ENCODE results near the gene H2AZ1. TPM values are rescaled to one million over a fixed set of nuclear protein-coding genes. Genes with fewer than 3 reads are reported as not detected.

H2AZ1 gene
- total and polyA plus RNA-seq, 2 experiments from 2014 or later: 189 to 454 TPM

GRCh38 chr4:99986792-99987191 lies 36.7 kb upstream of the H2AZ1 start:
- WGBS, 2 experiments (ENCODE audit: low coverage in 1 of 2, low lambda C conversion rate in 2 of 2, missing lambda C conversion rate in 2 of 2): 83% methylated on average over 4 of the region's 4 CpGs
- Histone ChIP-seq H3K36me3 (ENCODE audit: low read depth) (no peaks in the 10 kb centered on the region), H4K20me1 (ENCODE audit: insufficient read depth) (no peaks in the 10 kb centered on the region), H3K9me2 (ENCODE audit: insufficient read depth) (no peaks in the 10 kb centered on the region), H3K27ac (no peak overlapping the region), H2AFZ (no peak overlapping the region), H3F3A (ENCODE audit: insufficient read depth) (no peaks in the 10 kb centered on the region), H3K79me2 (ENCODE audit: insufficient read depth) (no peaks in the 10 kb centered on the region), H3K27me3 (replicated peaks; ENCODE audit: insufficient read depth) (no peaks in the 10 kb centered on the region), H3K4me2 (ENCODE audit: unreplicated experiment) (no peak overlapping the region), H3K4me3 (no peak overlapping the region), H3K9me3 (ENCODE audit: low read depth) (no peaks in the 10 kb centered on the region), H3K9ac (no peak overlapping the region), H3K4me1 (ENCODE audit: insufficient read depth) (no peaks in the 10 kb centered on the region)
- in situ Hi-C loops (cut with MboI): no loop called here
- TF ChIP-seq EZH2phosphoT487 (IDR thresholded peaks at IDR 0.05; ENCODE audit: insufficient read depth, low read depth) (no peak), EZH2 (IDR thresholded peaks at IDR 0.05; ENCODE audit: insufficient read depth, poor library complexity, severe bottlenecking) (no peak)
- DNase-seq: no peak

GRCh38 chr4:99983289-99983943 lies 33.3 kb upstream of the H2AZ1 start:
- in situ Hi-C loops (cut with MboI): no loop called here
- Histone ChIP-seq H3F3A (ENCODE audit: insufficient read depth) (peaks cover 19% of the 10 kb centered on the region), H3K27me3 (replicated peaks; ENCODE audit: insufficient read depth) (no peaks in the 10 kb centered on the region), H4K20me1 (ENCODE audit: insufficient read depth) (no peaks in the 10 kb centered on the region), H3K4me1 (ENCODE audit: insufficient read depth) (peaks cover 10% of the 10 kb centered on the region), H3K36me3 (ENCODE audit: low read depth) (no peaks in the 10 kb centered on the region), H3K79me2 (ENCODE audit: insufficient read depth) (no peaks in the 10 kb centered on the region), H3K27ac (no peak overlapping the region), H3K9ac (no peak overlapping the region), H3K9me3 (ENCODE audit: low read depth) (no peaks in the 10 kb centered on the region), H3K4me3 (no peak overlapping the region), H3K4me2 (ENCODE audit: unreplicated experiment) (no peak overlapping the region), H2AFZ (no peak overlapping the region), H3K9me2 (ENCODE audit: insufficient read depth) (no peaks in the 10 kb centered on the region)
- no peak for DNase-seq
- WGBS, 2 experiments (ENCODE audit: low coverage in 1 of 2, low lambda C conversion rate in 2 of 2, missing lambda C conversion rate in 2 of 2): 64 to 66% methylated on average over 4 of the region's 4 CpGs
- TF ChIP-seq EZH2 (IDR thresholded peaks at IDR 0.05; ENCODE audit: insufficient read depth, poor library complexity, severe bottlenecking): no peak
- no peak for TF ChIP-seq EZH2phosphoT487 (IDR thresholded peaks at IDR 0.05; ENCODE audit: insufficient read depth, low read depth)

- Histone ChIP-seq H3K4me3 (no peak overlapping the region), H3K36me3 (ENCODE audit: low read depth) (no peaks in the 10 kb centered on the region), H3F3A (ENCODE audit: insufficient read depth) (peaks cover 19% of the 10 kb centered on the region), H3K27ac (no peak overlapping the region), H3K27me3 (replicated peaks; ENCODE audit: insufficient read depth) (no peaks in the 10 kb centered on the region), H3K9me3 (ENCODE audit: low read depth) (no peaks in the 10 kb centered on the region), H3K4me2 (ENCODE audit: unreplicated experiment) (no peak overlapping the region), H3K9me2 (ENCODE audit: insufficient read depth) (no peaks in the 10 kb centered on the region), H3K79me2 (ENCODE audit: insufficient read depth) (no peaks in the 10 kb centered on the region), H3K9ac (no peak overlapping the region), H2AFZ (no peak overlapping the region), H4K20me1 (ENCODE audit: insufficient read depth) (no peaks in the 10 kb centered on the region), H3K4me1 (ENCODE audit: insufficient read depth) (peaks cover 10% of the 10 kb centered on the region)
- TF ChIP-seq EZH2 (IDR thresholded peaks at IDR 0.05; ENCODE audit: insufficient read depth, poor library complexity, severe bottlenecking) (no peak), EZH2phosphoT487 (IDR thresholded peaks at IDR 0.05; ENCODE audit: insufficient read depth, low read depth) (no peak)
- DNase-seq: peak; percentile 26
- in situ Hi-C loops (cut with MboI): no loop called here
Observed at GRCh38 chr4:99979872-99980271, 29.8 kb upstream of the H2AZ1 start.

GRCh38 chr4:99971453-99972111 lies 21.5 kb upstream of the H2AZ1 start:
- no peak overlapping the region for H3K9ac ChIP-seq
- H3F3A ChIP-seq (ENCODE audit: insufficient read depth): peaks cover 10% of the 10 kb centered on the region
- no peaks in the 10 kb centered on the region for H3K79me2 ChIP-seq (ENCODE audit: insufficient read depth)
- TF ChIP-seq EZH2phosphoT487 (IDR thresholded peaks at IDR 0.05; ENCODE audit: insufficient read depth, low read depth) (no peak), EZH2 (IDR thresholded peaks at IDR 0.05; ENCODE audit: insufficient read depth, poor library complexity, severe bottlenecking) (no peak)
- no peak for DNase-seq
- H3K9me2 ChIP-seq (ENCODE audit: insufficient read depth): no peaks in the 10 kb centered on the region
- peaks cover 20% of the 10 kb centered on the region for H3K4me1 ChIP-seq (ENCODE audit: insufficient read depth)
- WGBS, 2 experiments (ENCODE audit: low coverage in 1 of 2, low lambda C conversion rate in 2 of 2, missing lambda C conversion rate in 2 of 2): 90 to 91% methylated on average over 11 to 12 of the region's 12 CpGs
- H3K36me3 ChIP-seq (ENCODE audit: low read depth): no peaks in the 10 kb centered on the region
- no peak overlapping the region for H3K4me3 ChIP-seq
- H2AFZ ChIP-seq: no peak overlapping the region
- no peaks in the 10 kb centered on the region for H3K27me3 ChIP-seq (replicated peaks; ENCODE audit: insufficient read depth)
- no peak overlapping the region for H3K27ac ChIP-seq
- H3K9me3 ChIP-seq (ENCODE audit: low read depth): no peaks in the 10 kb centered on the region
- H3K4me2 ChIP-seq (ENCODE audit: unreplicated experiment): no peak overlapping the region
- H4K20me1 ChIP-seq (ENCODE audit: insufficient read depth): no peaks in the 10 kb centered on the region
- in situ Hi-C loops (cut with MboI): no loop called here

Data from GM23248 (cell line).